ENCODE data around the gene SYNJ2.
A peak's percentile ranks its signal among the peaks of the same experiment; 100 is the strongest.

Gene SYNJ2

DNA sequence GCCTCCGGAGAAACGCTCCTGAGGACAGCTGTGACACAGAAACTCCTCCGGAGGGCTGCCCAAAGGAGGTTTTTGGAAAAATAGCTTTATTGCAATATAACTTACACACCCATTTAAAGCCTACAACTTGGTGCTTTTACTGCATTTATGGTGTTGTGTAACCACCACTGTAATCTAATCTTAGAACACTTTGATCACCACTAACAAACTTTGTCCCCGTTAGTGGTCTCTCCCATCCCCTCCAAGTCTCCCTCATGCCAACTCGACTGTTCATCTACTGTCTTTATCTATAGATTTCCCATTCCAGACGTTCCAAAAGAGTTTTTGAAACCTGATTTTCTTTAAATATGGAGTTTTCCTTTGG is 62.8 kb downstream of the SYNJ2 start:
- no peak for DNase-seq

DNA sequence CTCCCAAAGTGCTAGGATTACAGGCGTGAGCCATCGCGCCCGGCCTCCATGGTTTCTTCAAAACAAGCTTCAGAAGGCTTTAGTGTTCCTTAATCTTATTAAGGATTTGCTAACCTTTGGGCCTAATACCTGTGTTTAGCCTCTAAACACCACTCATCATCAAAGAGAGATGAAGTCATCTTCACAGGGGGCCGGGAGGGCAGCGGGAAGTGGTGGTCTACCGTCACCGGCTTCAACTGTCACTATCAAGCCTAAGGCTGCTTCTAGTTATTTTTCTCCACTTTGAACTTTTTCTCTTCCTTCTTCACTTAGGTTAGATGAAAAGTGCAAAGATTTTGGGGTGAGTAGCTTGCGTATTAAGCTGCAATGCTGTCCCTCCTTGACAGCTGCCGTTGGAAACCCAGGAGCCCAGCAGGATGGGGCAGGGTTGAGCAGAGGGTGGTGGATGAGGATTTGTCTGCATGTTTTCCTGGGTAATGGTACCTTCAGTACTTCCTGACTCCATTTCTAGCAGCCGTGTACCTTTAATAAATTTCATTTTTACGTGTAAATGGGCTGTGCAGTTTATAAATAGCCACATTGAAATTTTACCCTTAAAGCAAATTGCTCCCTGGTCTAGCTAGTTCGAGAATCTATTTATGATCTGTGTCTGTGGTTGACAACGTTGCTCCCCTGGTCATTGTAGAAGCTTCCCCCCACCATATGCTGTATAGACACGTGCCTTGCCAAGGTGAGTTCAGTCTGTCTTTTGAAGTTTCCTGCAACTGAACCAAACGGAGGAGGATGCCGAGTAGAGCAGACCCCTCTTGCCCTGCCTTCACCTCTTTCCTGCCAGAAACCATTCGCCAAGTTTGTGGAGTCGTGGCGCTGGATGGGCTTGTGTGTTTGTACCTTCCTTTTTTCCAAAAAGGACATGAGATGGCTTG is 64.8 kb downstream of the SYNJ2 start:
- DNase-seq: no peak

DNA sequence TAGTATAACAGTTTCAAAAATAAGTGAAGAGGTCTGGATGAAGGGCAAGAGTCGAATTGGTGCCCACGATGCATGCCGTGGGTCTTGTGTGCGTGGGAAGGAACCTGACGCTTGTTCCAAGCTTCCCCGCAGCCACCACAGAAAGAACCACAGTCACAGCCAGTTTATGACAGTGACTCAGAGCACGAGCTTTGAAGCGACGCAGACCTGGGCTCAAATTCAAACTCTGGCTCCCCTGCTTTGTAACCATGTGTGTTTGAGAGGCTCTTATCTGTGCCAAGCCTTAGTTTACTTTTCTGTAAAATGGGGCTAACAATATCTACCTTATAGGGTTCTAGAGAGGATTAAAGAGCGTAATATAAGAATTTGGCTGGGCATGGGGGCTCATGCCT is 65.5 kb downstream of the SYNJ2 start:
- DNase-seq: peak; percentile 62

DNA sequence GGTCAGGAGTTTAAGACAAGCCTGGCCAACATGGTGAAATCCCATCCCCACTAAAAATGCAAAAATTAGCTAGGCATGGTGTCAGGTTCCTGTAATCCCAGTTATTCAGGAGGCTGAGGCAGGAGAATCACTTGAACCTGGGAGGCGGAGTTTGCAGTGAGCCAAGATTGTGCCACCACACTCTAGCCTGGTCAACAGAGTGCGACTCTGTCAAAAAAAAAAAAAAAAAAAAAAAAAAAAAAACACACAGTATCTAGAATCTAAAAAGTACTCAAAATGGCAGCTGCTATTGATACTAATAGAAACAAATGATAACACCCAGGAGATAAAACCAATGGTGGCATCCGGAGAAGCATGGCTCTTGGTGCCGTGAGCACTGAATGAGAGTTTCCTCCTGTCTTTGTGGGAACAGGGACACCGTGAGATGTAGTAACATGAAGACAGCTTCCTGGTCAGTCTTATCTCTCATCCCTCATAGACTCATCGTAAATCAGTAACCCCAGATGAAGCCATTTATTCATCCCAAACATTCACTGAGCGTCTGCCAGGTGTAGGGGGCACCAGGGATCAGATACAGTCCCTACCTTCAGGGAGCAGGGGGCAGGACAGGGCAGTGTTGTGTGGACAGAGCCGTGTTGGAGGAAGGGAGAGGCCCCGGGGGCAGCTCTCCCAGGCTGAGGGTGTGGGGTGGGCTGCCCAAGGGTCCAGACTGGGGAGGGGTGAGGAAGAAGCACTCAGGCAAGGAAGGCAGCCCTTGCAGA is 66.1 kb downstream of the SYNJ2 start:
- no peak for DNase-seq

DNA sequence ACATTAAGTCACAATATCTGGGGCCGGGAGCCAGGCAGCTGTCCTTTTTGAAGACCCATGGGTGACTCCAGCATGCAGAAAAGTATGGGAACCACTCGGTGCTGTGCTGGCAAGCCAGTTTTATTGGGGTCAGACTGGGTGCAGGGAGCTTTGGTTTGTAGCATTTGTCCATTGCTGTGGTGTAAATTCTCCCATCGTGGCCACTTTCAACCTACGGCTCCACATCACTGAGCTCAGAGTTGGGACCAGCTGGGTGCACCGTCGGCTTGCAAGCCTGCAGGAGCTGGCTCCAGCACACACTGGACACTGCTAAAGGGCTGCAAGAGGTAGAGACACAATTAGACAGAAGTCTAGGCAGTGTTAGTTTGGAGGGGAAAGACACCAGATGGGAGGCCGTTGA is 66.9 kb downstream of the SYNJ2 start:
- DNase-seq: no peak

DNA sequence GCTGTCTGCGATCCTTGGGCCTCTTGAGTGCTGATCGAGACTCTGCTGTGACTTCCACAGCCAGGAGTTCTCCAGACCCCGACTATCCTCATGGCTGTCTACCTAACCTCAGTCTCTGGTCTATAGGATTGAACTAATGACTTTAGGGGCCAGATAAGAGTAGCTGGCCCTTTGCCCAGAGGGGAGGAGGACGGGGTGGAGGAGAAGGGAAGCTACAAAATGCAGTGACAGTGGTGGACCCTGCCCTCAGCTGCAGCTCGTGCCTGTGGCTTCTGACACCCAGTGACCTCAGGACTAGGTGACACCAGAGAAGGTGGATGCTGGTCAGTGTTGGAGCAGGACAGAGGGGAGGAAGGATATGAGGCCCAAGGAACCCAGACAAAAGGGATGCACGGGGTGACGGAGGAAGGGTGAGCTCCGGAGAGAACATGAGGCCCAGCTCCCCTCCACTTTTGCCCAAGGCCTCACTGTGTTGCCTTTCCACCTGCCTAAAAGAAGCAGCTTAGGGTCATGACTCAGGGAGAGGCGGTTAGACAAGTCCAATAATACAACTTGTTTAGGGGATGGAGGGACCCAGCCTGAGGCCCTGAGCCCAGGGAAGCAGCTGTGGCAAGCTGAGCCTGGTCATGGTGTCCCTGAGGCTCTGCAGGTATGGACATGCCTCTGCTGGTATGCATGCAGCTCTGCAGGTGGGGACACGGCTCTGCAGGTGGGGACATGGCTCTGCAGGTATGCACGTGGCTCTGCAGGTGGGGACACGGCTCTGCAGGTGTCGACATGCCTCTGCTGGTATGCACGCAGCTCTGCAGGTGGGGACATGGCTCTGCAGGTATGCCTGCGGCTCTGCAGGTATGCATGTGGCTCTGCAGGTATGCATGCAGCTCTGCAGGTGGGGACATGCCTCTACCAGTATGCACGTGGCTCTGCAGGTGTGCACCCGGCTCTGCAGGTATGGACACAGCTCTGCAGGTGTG is 67.7 kb downstream of the SYNJ2 start:
- no peak for DNase-seq

DNA sequence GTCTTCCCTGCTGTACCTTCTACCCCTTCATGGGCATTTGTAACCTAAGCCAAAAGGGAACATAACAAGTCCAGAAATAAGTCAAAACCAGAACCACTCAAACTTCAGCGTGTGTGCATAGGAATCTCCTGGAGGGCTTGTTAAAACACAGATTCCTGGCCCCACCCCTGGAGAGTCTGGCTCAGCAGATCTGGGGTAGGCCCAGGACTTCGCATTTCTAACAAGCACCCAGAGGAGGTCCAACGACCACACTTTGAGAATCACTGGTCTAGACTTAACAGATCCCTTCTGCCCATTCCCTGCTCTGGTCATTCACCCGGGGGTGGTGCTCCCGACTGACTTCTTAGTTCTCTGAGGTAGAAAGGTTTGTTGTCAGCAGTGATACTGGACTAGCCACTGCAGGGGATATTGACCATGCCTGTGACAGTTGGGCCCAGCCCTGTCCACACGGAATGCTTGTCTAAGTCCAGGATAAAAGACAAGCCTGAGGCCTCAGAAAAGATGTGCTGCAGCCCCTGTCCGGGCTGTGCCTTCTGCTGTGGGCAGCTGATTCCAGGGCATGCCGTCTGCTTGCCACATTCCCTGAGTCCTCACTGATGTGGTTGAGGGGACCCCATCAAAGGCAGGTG is 68.6 kb downstream of the SYNJ2 start:
- no peak for DNase-seq

DNA sequence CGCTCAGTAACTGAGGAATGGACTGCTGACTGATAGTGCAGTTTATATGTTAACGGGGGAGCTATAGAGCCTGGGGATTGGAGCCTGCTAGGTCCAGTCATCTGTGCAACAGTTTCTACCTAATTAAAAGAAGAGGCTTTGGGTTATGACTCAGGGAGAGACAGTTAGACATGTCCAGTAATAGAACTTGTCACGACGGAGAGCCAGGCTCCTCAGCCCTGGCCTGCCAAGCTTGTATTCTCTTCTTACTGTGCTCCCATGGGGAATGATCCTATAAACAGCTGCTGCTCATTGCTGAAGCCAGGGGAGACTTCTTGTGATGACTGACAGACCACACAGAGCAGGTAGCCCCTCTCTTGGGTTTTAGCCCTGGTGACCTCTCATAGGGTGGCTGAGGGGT is 69.3 kb downstream of the SYNJ2 start:
- no peak for DNase-seq

DNA sequence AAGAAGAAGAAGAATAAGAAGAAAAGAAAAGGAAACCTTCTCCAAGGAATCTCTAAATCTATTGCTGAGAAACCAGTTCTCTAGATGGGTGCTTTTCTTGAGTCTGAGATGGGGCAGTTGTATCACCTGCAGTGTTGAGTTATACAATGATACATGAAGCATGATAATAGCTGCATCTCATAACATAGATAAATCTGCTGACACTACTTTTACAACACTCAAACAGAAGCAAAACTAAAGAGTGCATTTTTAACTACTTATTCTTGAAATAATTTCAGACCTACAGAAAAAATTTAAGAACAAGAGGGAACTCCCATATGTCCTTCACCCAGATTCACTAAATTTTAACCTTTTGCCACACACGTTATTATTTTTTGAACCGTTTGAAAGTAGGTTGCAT is 70.3 kb downstream of the SYNJ2 start:
- no peak for DNase-seq

DNA sequence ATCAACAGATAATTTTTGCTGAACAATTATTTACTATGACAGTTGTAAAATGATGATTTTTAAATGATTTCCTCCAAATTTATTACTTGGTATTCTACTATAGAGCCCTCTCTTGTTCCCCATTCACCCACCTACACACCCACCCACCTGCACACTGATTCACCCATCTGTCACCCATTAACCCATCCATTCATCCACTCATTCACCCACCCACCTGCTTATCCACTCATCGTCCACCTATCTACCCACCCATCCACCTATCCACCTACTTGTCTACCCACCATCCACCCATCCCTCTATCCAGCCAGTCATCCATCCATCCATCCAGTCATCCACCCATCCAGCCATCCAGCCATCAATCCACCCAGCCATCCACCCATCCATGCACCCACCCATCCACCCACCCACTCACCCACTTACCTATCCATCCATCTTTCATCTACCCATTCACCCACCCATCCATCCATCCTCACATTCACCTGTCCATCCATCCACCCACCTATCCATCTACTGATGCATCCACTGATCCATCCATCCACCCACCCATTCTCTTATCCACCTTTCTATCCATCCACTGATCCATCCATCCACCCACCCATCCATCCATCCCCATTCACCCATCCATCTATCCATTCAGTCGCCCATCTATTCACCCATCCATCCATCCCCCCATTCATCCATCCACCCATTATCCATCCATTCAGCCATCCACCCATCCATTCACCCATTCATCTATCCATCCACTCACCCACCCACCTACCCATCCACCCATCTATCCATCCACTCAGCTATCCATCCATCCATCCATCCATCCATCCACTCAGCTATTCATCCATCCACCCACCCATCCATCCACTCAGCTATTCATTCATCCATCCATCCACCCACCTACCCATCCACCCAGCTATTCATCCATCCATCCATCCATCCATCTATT is 72.0 kb downstream of the SYNJ2 start:
- no peak for DNase-seq

DNA sequence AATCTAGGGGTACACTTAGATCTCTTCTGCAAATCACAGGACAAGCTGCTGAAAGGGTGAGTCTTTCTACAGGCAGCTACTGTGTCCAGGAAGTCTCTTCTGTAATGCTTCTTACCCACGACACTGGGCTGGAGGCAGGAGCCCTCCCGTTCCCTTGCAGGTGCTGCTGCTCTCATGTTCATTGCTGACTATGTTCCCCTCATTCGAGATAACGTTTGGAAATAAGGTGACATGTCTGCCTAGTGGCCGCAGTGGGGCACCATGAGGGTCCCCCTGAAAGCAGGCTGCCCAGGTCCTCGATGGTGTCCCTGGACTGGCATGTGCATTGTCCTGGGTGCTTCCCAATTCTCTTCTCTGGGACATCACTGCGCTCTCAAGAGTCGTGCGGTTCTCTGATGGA is 74.7 kb downstream of the SYNJ2 start:
- DNase-seq: no peak

DNA sequence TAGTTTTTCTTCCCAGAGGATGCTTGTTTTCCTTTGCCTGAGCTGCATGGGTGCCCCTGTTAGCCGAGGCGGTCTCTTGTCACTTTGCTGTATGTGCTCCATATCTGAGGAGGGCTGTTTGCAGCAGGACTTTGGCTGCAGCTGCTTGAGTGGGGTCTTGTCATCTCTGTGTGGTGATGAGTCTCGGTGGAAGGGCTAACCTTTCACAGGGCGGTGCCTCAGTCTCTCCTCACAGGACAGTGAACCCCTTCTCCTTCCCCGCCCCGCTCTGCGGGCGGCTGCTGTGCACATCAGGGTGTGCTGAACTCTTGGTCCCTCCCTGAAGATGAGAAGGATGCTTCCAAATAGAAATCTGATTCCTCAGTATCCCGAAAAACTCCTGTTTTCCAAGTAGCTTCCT is 75.1 kb downstream of the SYNJ2 start:
- no peak for DNase-seq

DNA sequence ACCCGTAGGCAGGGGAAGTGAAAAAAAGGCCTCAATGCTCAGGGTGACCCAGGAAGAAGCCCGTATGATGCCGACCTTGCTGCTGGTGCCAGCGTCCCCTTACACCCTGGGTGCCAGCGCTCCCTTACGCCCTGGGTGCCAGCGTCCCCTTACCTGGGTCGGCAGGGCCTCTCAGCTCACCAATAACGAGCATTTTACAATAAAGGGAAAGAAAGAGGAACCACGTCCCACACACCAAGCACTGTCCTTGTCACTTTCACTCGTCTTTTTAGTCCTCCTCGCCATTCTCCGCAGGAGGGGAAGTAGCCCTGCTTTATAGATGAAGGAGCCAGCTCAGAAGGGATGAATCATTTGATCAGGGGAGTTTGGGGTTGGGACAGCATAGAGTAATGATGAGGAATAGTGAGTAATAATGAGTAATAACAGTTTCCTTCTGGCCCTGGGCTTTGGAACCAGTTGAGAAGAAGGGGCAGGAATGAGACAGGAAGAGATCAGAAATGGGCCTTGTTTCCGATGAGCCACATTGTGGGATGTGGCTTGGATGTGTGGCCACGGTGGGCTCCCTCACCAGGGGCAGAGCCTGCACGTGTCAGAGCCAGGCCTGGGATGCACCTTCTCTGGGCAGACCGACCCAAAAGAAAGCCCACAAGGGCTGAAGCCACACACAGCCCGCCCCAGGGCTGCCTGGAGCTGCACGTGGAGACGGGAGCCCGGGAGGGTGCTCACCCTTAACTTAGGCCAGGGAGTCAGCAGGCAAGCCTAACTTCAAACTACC is 75.7 kb downstream of the SYNJ2 start:
- DNase-seq: peak; percentile 21

DNA sequence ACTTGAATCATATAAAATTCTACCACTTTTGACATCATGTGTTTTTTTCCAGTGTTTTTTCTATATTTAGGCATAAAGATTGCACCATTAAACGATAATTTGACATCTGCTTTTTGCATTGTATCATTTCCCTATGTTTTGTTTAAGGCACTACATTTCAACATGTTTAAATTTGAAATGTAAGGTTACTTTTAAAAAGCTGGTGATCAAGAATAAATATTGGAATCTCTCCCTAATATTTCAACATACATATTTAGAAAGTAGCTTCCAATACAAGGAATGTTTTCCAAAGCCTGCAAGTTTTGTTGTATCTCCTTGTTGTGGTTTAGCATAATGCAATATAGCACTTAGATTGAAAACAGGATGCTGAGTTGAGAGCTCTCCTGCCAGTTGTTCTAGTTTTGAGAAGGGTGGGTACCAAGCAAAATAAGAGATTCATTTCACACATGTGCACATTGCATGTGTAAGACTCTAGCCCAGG is 76.5 kb downstream of the SYNJ2 start:
- DNase-seq: no peak

DNA sequence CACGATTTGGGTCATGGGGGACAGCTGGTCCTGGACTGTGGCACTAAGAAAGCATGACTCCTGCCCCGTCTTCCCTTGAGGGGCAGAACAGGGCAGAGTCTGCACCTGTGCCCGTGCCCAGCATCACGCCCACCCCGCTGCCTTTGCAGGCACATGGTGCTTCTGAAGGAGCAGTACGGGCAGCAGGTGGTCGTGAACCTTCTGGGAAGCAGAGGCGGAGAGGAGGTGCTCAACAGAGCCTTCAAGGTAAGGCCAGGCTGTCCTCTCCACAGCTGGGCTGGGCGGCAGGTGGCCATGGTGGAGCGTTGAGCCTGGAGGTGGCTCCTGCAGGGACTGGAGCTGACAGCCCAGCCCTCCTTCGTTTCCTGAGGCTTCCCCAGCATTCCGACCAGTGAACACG is 77.4 kb downstream of the SYNJ2 start:
- no peak for DNase-seq

DNA sequence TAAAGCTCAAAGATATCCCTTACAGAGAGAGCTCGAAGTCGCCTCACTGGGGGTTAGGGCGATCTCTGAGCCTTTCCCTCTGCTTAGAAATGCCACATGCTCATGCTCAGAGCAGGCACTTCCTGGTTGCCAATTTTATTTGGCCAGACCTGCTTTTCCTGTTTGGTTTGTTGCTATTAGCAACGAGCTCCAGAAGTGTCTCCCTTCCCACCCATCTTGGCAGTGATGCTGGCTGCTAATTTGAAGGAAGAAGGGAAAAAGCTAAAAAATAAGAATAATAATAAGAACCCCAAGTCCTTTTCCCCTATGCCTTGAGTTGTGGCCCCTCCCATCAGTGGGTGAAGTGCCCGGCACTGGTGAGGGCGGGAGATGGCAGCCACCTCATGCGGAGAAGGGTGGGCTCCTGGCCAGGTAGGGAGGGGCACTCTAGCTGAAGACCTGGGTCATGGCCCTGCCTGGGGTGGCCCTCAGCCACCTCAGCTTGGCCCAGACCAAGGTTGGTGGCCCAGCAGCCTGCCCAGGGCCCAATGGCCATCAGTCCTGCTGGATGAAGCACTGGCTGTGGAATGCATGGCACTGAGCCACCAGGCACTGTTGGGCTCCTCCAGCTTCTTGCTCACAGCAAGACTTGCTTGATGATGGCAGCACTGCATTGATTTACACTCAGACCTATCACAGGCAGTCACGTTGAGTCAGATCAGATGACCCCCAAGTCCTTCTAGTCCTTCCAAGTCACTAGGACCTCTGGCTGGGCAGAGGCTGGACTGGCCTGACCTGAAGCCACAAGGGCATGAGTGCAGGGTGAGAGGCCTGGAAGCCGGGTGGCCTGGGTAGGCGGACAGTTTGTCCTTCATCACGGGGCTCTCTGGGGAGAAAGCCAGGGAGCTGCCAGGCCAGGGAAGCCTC is 79.0 kb downstream of the SYNJ2 start:
- DNase-seq: no peak

DNA sequence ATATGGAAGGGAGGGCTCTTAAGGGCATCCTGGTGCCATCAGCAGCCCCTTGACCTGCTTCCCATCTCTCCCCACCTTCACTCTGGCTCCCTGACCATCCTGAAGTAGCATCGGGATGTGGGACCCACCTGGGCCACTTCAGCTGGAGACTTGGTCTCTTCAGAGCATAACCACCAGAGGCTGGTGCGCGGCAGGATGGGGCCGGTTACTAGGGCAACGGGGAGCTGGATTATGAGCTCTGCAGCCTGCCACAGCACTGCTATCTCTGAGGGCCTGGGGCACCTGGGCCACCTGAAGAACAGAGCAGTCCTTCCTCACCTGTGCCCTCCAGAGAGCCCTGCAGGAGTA is 79.7 kb downstream of the SYNJ2 start:
- DNase-seq: no peak

DNA sequence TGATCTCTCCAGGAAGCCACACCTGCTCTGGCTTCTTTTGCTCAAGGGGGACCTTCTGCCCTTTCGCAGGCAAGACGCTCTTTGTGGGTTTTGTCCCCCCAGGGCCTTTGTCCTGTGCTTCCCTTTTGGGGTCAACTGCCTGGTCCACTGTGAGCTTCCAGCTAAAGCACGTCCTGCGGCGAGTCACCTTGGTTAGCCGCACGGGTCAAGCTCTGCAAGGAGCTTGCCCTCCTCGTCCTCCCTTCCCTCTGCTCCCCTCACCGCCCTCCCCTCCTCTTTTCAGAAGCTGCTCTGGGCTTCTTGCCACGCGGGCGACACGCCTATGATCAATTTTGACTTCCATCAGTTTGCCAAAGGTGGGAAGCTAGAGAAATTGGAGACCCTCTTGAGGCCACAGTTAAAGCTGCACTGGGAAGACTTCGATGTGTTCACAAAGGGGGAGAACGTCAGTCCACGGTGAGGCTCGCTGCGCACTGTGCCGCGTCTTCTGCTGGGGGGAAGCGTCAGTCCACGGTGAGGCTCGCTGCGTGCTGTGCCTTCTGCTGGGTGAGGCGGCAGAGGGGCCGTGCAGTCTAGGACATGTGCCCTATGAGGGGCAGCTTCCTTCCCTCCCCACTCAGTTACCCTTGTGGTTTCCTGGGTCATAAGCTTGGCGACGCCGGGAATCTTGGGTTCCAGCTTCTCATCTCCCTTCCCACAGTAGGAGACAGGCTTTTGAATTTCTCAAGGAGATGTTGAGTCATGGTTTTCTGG is 80.2 kb downstream of the SYNJ2 start:
- DNase-seq: no peak

DNA sequence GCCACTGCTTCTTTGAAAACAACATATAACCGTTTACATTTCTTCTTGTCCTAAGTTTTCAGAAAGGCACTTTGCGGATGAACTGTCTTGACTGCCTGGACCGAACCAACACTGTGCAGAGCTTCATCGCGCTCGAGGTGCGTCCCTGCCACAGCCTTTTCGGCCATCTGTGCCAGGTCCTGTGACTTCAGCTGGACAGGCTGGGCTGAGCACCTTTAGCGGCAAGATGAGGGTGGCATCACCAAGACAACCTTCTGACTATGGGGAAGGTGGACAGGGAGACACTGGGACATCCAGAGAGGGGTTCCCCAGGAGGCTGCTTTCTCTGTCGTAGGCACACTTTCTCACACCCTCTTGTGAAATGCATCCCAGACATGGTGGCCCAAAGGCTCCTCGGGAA is 82.1 kb downstream of the SYNJ2 start:
- DNase-seq: no peak

All from stimulated activated CD4-positive, alpha-beta T cell treated with anti-CD3 and anti-CD28 coated beads, Interleukin-12 subunit alpha, Interleukin-12 subunit beta, amount 100 ng/mL, for 4 hours (primary cell).